Mucosa of descending colon (tissue), 3 donors: ENCODE measurements around the gene TACC2. TPM values are rescaled to one million over a fixed set of nuclear protein-coding genes. Genes with fewer than 3 reads are reported as not detected.
"Not testable (repeated sequence)": the region's sequence is repeated elsewhere in the genome, so short reads cannot be mapped to it uniquely, and the experiment has no call there.

Source experiments
- ATAC-seq: fragments of 200-7000 bp; cut with Tn5 transposase; one replicate; pipeline ENCODE4 v1.9.1; 2020; ENCODE audit warnings: mild to moderate bottlenecking, moderate library complexity
- DNase-seq, 3 donors: peaks; one replicate each; pipeline ENCODE4 v3.0.0-alpha.2; 2020
- H3K36me3 ChIP-seq: fragments of 200-600 bp; one replicate; pipeline ENCODE4 v1.8.0; 2021; ENCODE audit warnings: low read depth, mild to moderate bottlenecking
- H3K4me1 ChIP-seq: fragments of 200-600 bp; one replicate; pipeline ENCODE4 v1.8.0; 2021; ENCODE audit warnings: low read depth, mild to moderate bottlenecking
- H3K4me3 ChIP-seq: fragments of 200-600 bp; one replicate; pipeline ENCODE4 v1.8.0; 2021; ENCODE audit warnings: mild to moderate bottlenecking
- H3K9me3 ChIP-seq: fragments of 200-600 bp; one replicate; pipeline ENCODE4 v1.8.0; 2021; ENCODE audit warnings: mild to moderate bottlenecking
- intact Hi-C, 2 donors: fragments of 100-400 bp; cut with DNase I in 1 of 2; cut with micrococcal nuclease in 1 of 2; formaldehyde crosslinking; loops; one replicate each; pipeline versions ENCODE4 v1.11.0 to v1.11.1; 2022; cut with DNase I, micrococcal nuclease
- total RNA-seq, 3 donors: library from RNA; stranded (reverse); fragmentation: NEBNext Ultra II Directional in 2 of 3; extraction: Animal tissue kit (Norgen Biotek cat#: 25700) in 2 of 3; gene quantifications; one replicate each; pipeline versions ENCODE4 v1.2.1 to v1.2.4, GENCODE V29; 2021 to 2023
- TF ChIP-seq, protein P1 (sequence below): fragments of 200-600 bp; IDR thresholded peaks from one replicate; pipeline ENCODE4 v1.8.0; 2022; ENCODE audit warnings: antibody characterized with exemption, mild to moderate bottlenecking
- donor health status: DM: no; HTN: no; CAD: no; lungs with moderate emphysema.
- donor health status: DM: no; HTN: no; CAD: no.
- donor health status: DM: no; HTN: yes; CAD: no.

Gene TACC2
- total RNA-seq, 3 donors from 2014 or later: 97.5 to 170 (median 133) TPM

DNA sequence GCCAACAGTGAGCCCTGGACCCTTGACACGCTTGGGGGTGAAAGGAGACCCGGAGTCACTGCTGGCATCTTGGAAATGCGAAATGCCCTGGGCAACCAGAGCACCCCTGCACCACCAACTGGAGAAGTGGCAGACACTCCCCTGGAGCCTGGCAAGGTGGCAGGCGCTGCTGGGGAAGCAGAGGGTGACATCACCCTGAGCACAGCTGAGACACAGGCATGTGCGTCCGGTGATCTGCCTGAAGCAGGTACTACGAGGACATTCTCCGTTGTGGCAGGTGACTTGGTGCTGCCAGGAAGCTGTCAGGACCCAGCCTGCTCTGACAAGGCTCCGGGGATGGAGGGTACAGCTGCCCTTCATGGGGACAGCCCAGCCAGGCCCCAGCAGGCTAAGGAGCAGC is 98.5 kb downstream of the TACC2 start:
- TF ChIP-seq, protein P1, sequence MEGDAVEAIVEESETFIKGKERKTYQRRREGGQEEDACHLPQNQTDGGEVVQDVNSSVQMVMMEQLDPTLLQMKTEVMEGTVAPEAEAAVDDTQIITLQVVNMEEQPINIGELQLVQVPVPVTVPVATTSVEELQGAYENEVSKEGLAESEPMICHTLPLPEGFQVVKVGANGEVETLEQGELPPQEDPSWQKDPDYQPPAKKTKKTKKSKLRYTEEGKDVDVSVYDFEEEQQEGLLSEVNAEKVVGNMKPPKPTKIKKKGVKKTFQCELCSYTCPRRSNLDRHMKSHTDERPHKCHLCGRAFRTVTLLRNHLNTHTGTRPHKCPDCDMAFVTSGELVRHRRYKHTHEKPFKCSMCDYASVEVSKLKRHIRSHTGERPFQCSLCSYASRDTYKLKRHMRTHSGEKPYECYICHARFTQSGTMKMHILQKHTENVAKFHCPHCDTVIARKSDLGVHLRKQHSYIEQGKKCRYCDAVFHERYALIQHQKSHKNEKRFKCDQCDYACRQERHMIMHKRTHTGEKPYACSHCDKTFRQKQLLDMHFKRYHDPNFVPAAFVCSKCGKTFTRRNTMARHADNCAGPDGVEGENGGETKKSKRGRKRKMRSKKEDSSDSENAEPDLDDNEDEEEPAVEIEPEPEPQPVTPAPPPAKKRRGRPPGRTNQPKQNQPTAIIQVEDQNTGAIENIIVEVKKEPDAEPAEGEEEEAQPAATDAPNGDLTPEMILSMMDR: no peak
- ATAC-seq (no peak), DNase-seq (no peak)
- Histone ChIP-seq H3K36me3 (no peaks in the 10 kb centered on the region), H3K4me1 (no peaks in the 10 kb centered on the region), H3K9me3 (no peaks in the 10 kb centered on the region), H3K4me3 (no peak overlapping the region)
- intact Hi-C loops: no loop called here

DNA sequence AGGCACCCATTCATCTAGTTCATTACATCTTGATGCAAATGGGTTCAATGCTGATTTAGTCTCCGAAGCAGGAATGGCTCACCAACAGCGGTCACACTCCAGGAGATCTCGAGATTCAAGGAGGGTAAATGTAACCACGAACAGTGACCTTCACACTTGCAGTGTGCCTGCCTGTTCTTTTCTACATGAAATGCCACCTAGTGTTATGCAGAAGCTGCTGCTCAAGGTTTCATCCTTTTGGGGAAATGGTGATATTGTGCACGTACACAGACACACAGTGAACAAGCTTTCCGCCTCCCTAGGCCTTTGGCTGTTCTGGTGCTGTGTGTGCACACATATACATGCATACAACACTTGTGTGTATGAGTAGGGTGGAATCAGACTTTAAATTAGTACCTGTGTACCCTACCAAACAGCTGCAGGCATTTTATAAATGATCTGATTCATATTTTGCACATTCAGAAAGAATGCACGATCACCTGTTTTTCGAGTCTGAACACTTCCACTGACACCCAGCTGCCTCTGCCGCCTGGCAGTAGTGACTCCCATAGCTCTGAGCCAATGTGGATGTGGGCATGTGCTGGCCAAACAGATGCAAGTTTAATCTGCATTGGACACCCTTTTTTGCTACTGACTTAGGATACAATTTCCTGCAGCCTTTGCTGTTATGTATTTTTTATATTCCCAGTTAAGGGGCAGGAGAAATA is 100.5 kb downstream of the TACC2 start:
- intact Hi-C loops: no loop called here
- Histone ChIP-seq H3K4me1 (no peaks in the 10 kb centered on the region), H3K4me3 (no peak overlapping the region), H3K36me3 (no peaks in the 10 kb centered on the region), H3K9me3 (no peaks in the 10 kb centered on the region)
- TF ChIP-seq, protein P1: no peak
- DNase-seq: no peak
- no peak for ATAC-seq

DNA sequence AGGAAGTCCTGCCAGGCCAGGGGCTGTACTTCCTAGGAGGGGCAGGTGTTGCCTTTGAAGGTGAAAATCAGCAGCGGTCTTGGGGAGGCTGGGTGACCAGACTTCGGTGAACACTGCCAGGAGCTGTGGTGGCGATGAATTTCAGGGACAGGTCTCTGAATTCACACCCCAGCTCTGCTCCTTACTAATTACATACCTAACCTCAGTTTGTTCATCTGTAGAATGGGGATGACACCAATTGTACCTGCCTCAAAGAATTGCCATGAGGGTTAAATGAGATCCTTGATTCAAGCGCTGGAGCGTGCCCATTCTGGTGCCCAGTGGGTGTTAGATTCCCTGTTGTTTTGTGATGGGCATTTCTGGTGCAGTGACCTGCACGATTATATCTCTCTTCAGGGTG is 102.8 kb downstream of the TACC2 start:
- TF ChIP-seq, protein P1: no peak

DNA sequence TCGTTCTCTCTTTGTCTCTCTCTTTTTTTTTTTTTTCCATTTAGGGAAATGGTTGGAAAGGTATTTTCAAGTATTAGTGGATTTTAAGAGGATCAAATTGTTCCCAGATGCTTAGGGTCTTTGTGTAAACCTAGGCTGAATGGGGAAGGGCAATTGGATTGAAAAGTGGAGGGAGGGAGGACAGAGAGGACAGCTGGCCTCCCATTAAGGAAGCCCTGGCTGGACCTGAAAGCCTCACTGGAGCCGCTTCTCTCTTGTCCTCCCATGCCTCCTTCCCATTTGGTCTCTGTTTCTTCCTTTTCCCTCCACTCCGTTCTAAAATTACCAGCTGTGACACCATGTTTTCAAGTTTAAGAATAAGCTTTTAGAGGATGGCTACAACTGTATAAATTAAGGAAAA is 104.1 kb downstream of the TACC2 start:
- intact Hi-C loops: no loop called here
- no peak overlapping the region for H3K4me3 ChIP-seq
- H3K4me1 ChIP-seq: no peaks in the 10 kb centered on the region
- no peak for DNase-seq
- H3K9me3 ChIP-seq: no peaks in the 10 kb centered on the region
- TF ChIP-seq, protein P1: no peak
- H3K36me3 ChIP-seq: no peaks in the 10 kb centered on the region
- no peak for ATAC-seq

More for the DNA sequence above, 102.8 kb downstream of the TACC2 start:
- H3K36me3 ChIP-seq: no peaks in the 10 kb centered on the region
- DNase-seq: no peak
- H3K4me1 ChIP-seq: no peaks in the 10 kb centered on the region
- H3K4me3 ChIP-seq: no peak overlapping the region
- H3K9me3 ChIP-seq: no peaks in the 10 kb centered on the region
- intact Hi-C loops: no loop called here
- no peak for ATAC-seq

- ATAC-seq, intact Hi-C loops: not testable (repeated sequence)
Measured at GRCh38 chr10:122096181-122096580, 107.2 kb downstream of the TACC2 start.

GRCh38 chr10:122096705-122097104 is 107.7 kb downstream of the TACC2 start:
- no peak overlapping the region for H3K4me3 ChIP-seq
- no peaks in the 10 kb centered on the region for H3K9me3 ChIP-seq
- ATAC-seq (no peak), DNase-seq (no peak)
- TF ChIP-seq, protein P1: no peak
- intact Hi-C loops: no loop called here
- no peaks in the 10 kb centered on the region for H3K36me3 ChIP-seq
- no peaks in the 10 kb centered on the region for H3K4me1 ChIP-seq

More at GRCh38 chr10:122096181-122096580, 107.2 kb downstream of the TACC2 start:
- not testable (repeated sequence) for H3K36me3 ChIP-seq, H3K4me3 ChIP-seq, DNase-seq, H3K9me3 ChIP-seq, H3K4me1 ChIP-seq
